Right lung (tissue), 5 donors: Measurements from ENCODE around the gene ANXA10. TPM values are rescaled to one million over a fixed set of nuclear protein-coding genes. Genes with fewer than 3 reads are reported as not detected.

ENCODE experiments used
- polyA plus RNA-seq, 5 donors: library from polyadenylated mRNA; unstranded; fragments of 120-200 nt; gene quantifications; one replicate each; pipeline versions ENCODE4 v1.2.1 to v1.2.3, GENCODE V29; 2013; ENCODE audit warnings: inconsistent platforms in 1 of 5, low replicate concordance in 1 of 5; ENCODE audit not compliant: insufficient read length in 5 of 5, insufficient read depth in 1 of 5

Gene ANXA10
- polyA plus RNA-seq, 5 donors: 0.08 to 0.39 (median 0.22) TPM; not detected in 1

Other genes with a start within 250 kb of the ANXA10 start
- gene DDX60, start 226.2 kb downstream of the ANXA10 start, polyA plus RNA-seq: 10 to 100 TPM; 15.3 to 21.7 (median 20.6) TPM